HEK293 (cell line): Measurements from ENCODE around the gene DBF4.
A peak's percentile ranks its signal among the peaks of the same experiment; 100 is the strongest.

Experiments
- CTCF ChIA-PET: fragments of 350-600 bp; formaldehyde crosslinking; extraction: SDS; loops from one replicate; lab custom pipeline; 2021; ENCODE audit warnings: antibody characterized with exemption; lab: Yijun Ruan, JAX
- POLR2A ChIA-PET: fragments of 300-600 bp; formaldehyde crosslinking; extraction: SDS; loops from one replicate; lab custom pipeline; 2020; ENCODE audit warnings: antibody characterized with exemption, inconsistent platforms; lab: Yijun Ruan, JAX
- H3K27ac ChIP-seq: fragments of 200-500 bp; sonication (Bioruptor generic); 2 replicates; pipeline ENCODE4 v1.5.1; 2014; ENCODE audit warnings: low read depth, low read length, control low read depth, inconsistent platforms; ENCODE audit errors: extremely low read depth
- H3K36me3 ChIP-seq, 2 experiments: fragments of 200-500 bp in 1 of 2; sonication (Bioruptor generic) in 1 of 2; 1 replicate in 1 of 2; 2 replicates in 1 of 2; pipeline ENCODE4 v1.5.1; 2014 to 2017; ENCODE audit warnings: inconsistent platforms in 2 of 2, low read length in 2 of 2; ENCODE audit not compliant: control insufficient read depth in 2 of 2, insufficient read depth in 1 of 2
- H3K4me1 ChIP-seq: fragments of 200-500 bp; sonication (Bioruptor generic); 2 replicates; pipeline ENCODE4 v1.5.1; 2014; ENCODE audit warnings: mild to moderate bottlenecking, low read length, inconsistent platforms; ENCODE audit not compliant: control insufficient read depth, insufficient read depth
- H3K4me3 ChIP-seq: 2 replicates; pipeline ENCODE4 v1.5.1; 2011; ENCODE audit warnings: low read depth, mild to moderate bottlenecking, control low read depth, low read length, moderate library complexity
- H3K9me3 ChIP-seq: fragments of 200-500 bp; sonication (Bioruptor generic); 2 replicates; pipeline ENCODE4 v1.5.1; 2014; ENCODE audit warnings: low read depth, low read length, inconsistent platforms; ENCODE audit not compliant: control insufficient read depth, insufficient read depth
- BCL11A ChIP-seq: fragments of 450-650 bp; formaldehyde crosslinking; IDR thresholded peaks from 2 replicates; pipeline ENCODE4 v1.5.1; 2016; ENCODE audit warnings: low read depth, missing biosample characterization, missing genetic modification characterization
- FEZF1 ChIP-seq: fragments of 450-650 bp; formaldehyde crosslinking; IDR thresholded peaks from 2 replicates; pipeline ENCODE4 v1.5.1; 2016; ENCODE audit warnings: missing biosample characterization, missing genetic modification characterization
- GLIS1 ChIP-seq: fragments of 450-650 bp; formaldehyde crosslinking; IDR thresholded peaks from 2 replicates; pipeline ENCODE4 v1.5.1; 2016; ENCODE audit warnings: missing biosample characterization, missing genetic modification characterization
- OSR2 ChIP-seq: fragments of 450-650 bp; formaldehyde crosslinking; IDR thresholded peaks from 2 replicates; pipeline ENCODE4 v1.5.1; 2016; ENCODE audit warnings: missing biosample characterization, missing genetic modification characterization
- SCRT2 ChIP-seq: fragments of 450-650 bp; formaldehyde crosslinking; IDR thresholded peaks from 2 replicates; pipeline ENCODE4 v1.5.1; 2016; ENCODE audit warnings: missing biosample characterization, missing genetic modification characterization
- TRIM28 ChIP-seq: IDR thresholded peaks from 2 replicates; pipeline ENCODE4 v1.6.1; 2011; ENCODE audit warnings: low read length, control low read depth, borderline replicate concordance
- YY1 ChIP-seq: fragments of 450-650 bp; formaldehyde crosslinking; IDR thresholded peaks from 2 replicates; pipeline ENCODE4 v1.5.1; 2018; ENCODE audit warnings: missing biosample characterization, missing genetic modification characterization
- ZBTB11 ChIP-seq: fragments of 450-650 bp; formaldehyde crosslinking; conservative IDR thresholded peaks from 2 replicates; pipeline ENCODE4 v1.5.1; 2016; ENCODE audit warnings: low read depth, missing biosample characterization, missing genetic modification characterization
- ZBTB20 ChIP-seq: fragments of 450-650 bp; formaldehyde crosslinking; IDR thresholded peaks from 2 replicates; pipeline ENCODE4 v1.5.1; 2016; ENCODE audit warnings: missing biosample characterization, missing genetic modification characterization
- ZBTB21 ChIP-seq: fragments of 450-650 bp; formaldehyde crosslinking; IDR thresholded peaks from 2 replicates; pipeline ENCODE4 v1.5.1; 2017; ENCODE audit warnings: missing biosample characterization, missing genetic modification characterization
- ZBTB48 ChIP-seq: fragments of 450-650 bp; formaldehyde crosslinking; IDR thresholded peaks from 2 replicates; pipeline ENCODE4 v1.5.1; 2016; ENCODE audit warnings: missing biosample characterization, missing genetic modification characterization
- ZFP37 ChIP-seq: fragments of 450-650 bp; formaldehyde crosslinking; IDR thresholded peaks from 2 replicates; pipeline ENCODE4 v1.5.1; 2016; ENCODE audit warnings: missing biosample characterization, missing genetic modification characterization
- ZFP41 ChIP-seq: fragments of 450-650 bp; formaldehyde crosslinking; IDR thresholded peaks from 2 replicates; pipeline ENCODE4 v1.5.1; 2016; ENCODE audit warnings: missing biosample characterization, missing genetic modification characterization, borderline replicate concordance
- ZNF157 ChIP-seq: fragments of 450-650 bp; formaldehyde crosslinking; IDR thresholded peaks from 2 replicates; pipeline ENCODE4 v1.5.1; 2016; ENCODE audit warnings: missing biosample characterization, missing genetic modification characterization
- ZNF214 ChIP-seq: fragments of 450-650 bp; formaldehyde crosslinking; IDR thresholded peaks from 2 replicates; pipeline ENCODE4 v1.5.1; 2017; ENCODE audit warnings: missing biosample characterization, mild to moderate bottlenecking, missing genetic modification characterization, borderline replicate concordance
- ZNF23 ChIP-seq: fragments of 450-650 bp; formaldehyde crosslinking; IDR thresholded peaks from 2 replicates; pipeline ENCODE4 v1.5.1; 2016; ENCODE audit warnings: missing biosample characterization, missing genetic modification characterization, borderline replicate concordance
- ZNF302 ChIP-seq: fragments of 450-650 bp; formaldehyde crosslinking; IDR thresholded peaks from 2 replicates; pipeline ENCODE4 v1.5.1; 2016; ENCODE audit warnings: missing biosample characterization, missing genetic modification characterization, low read depth
- ZNF335 ChIP-seq: fragments of 450-650 bp; formaldehyde crosslinking; conservative IDR thresholded peaks from 2 replicates; pipeline ENCODE4 v1.5.1; 2016; ENCODE audit warnings: missing biosample characterization, missing genetic modification characterization
- ZNF341 ChIP-seq: fragments of 450-650 bp; formaldehyde crosslinking; IDR thresholded peaks from 2 replicates; pipeline ENCODE4; 2016; ENCODE audit warnings: low read depth, missing biosample characterization, missing genetic modification characterization
- ZNF558 ChIP-seq: fragments of 450-650 bp; formaldehyde crosslinking; IDR thresholded peaks from 2 replicates; pipeline ENCODE4 v1.5.1; 2016; ENCODE audit warnings: missing biosample characterization, missing genetic modification characterization
- ZNF670 ChIP-seq: fragments of 450-650 bp; formaldehyde crosslinking; IDR thresholded peaks from 2 replicates; pipeline ENCODE4 v1.5.1; 2016; ENCODE audit warnings: missing biosample characterization, missing genetic modification characterization, low read depth
- ZNF677 ChIP-seq: fragments of 450-650 bp; IDR thresholded peaks from 2 replicates; pipeline ENCODE4 v1.5.0; 2018; ENCODE audit warnings: missing biosample characterization, mild to moderate bottlenecking, missing genetic modification characterization, moderate library complexity
- ZNF747 ChIP-seq: fragments of 450-650 bp; formaldehyde crosslinking; IDR thresholded peaks from 2 replicates; pipeline ENCODE4 v1.5.1; 2016; ENCODE audit warnings: missing biosample characterization, missing genetic modification characterization
- ZNF777 ChIP-seq: fragments of 450-650 bp; formaldehyde crosslinking; IDR thresholded peaks from 2 replicates; pipeline ENCODE4 v1.5.1; 2017; ENCODE audit warnings: missing biosample characterization, missing genetic modification characterization, borderline replicate concordance
- ZNF791 ChIP-seq: fragments of 450-650 bp; formaldehyde crosslinking; IDR thresholded peaks from 2 replicates; pipeline ENCODE4 v1.5.1; 2016; ENCODE audit warnings: missing biosample characterization, missing genetic modification characterization
- ZSCAN5A ChIP-seq: fragments of 450-650 bp; formaldehyde crosslinking; IDR thresholded peaks from 2 replicates; pipeline ENCODE4 v1.5.1; 2016; ENCODE audit warnings: missing biosample characterization, missing genetic modification characterization
- TF ChIP-seq, protein P1 (sequence below): fragments of 450-650 bp; formaldehyde crosslinking; IDR thresholded peaks from 2 replicates; pipeline ENCODE4 v1.5.1; 2016; ENCODE audit warnings: missing biosample characterization, missing genetic modification characterization

The DBF4 gene

DNA sequence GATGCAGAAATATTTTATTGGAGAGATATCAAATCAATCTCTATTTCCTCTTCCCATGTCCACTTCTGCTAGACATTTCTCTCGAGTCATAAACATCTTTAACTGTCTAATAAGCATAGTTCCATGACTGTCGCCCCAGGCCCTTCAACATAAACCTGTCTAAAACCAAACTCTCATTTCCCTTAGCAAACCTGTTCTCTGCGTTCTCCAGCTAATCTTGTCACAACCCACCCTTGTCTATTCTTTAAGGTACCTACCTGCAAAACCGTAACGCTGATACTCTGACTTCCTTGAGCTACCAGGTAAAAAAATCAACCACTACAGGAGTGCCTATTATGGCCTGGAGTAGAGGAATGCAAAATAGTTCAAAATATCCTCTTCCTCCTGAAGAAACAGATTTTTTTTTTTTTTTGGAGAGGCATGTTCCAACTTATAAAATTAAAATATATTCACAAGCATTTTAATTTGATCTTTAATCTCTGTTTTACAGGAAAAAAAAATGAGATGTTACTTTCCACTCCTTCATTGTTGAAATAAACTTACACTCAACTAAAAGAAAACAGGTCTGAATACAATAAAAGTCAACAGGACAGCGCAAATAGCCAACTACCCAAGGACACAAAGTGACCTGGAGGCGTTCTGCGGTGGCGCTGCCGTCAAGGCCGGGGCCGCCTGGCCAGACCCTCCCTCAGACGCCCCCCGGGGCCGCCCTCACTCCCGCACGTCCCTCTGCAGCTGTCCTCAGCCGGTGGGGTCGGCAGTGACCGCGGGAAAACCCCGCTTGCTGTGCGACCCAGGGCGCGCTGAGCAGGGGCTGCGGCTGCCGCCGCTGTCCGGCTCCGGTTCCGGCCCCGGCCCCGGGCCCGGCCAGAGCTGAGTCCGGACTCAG is 898 bp upstream of the DBF4 start (continued):
- no peak for TF ChIP-seq ZNF677
- TF ChIP-seq OSR2, result no peak
- no peak for TF ChIP-seq ZNF341 (tag by site-specific recombination)
- peak; percentile 32; the same call in 1 of the 2 replicates for TF ChIP-seq GLIS1 (tag by site-specific recombination)

DNA sequence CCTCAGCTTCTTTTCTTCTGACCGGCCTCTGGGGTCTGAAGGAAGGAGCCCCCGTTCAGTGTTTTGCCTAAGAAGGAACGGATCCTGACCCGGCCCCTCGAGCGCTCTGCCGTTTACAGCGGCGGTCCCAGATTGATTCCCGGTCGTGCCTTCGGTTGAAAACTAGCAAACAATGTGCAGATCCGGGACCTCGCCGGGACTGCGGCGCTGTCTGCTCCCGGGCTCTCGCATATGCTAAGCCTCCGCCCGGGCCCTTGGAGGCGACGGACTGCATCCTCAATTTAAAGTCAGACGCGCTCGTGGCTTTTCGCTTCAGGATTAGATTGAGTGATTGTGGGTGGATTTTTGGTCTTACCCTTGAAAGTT is 559 bp downstream of the DBF4 start:
- H3K9me3 ChIP-seq, result no peaks in the 10 kb centered on the region
- peak overlapping the region; percentile 94 for H3K27ac ChIP-seq
- ChIA-PET POLR2A (interaction anchor here (1.2 to 1.3 kb wide), 2 partner anchors 57 to 532 kb away, joined by 7 to 8 read pairs; partner anchors contain the start of genes ADAM22 and CROT), CTCF (no interaction called here)
- TF ChIP-seq ZFP37 (tag by site-specific recombination) (0 out of 2 replicates have a peak, but pooled peaks have one; percentile 25), SCRT2 (tag by site-specific recombination) (no peak), ZBTB48 (tag by site-specific recombination) (no peak), ZBTB11 (tag by site-specific recombination) (peak; percentile 84), ZNF157 (tag by site-specific recombination) (no peak), ZNF777 (tag by site-specific recombination) (no peak), ZNF747 (tag by site-specific recombination) (no peak), FEZF1 (tag by site-specific recombination) (no peak), ZNF791 (tag by site-specific recombination) (no peak), ZBTB20 (peak; percentile 98), ZNF214 (tag by site-specific recombination) (no peak), ZNF558 (tag by site-specific recombination) (no peak), ZNF670 (no peak), ZNF23 (tag by site-specific recombination) (no peak), YY1 (tag by site-specific recombination) (no peak), ZFP41 (tag by site-specific recombination) (no peak), BCL11A (tag by site-specific recombination) (no peak), ZNF302 (tag by site-specific recombination) (no peak), ZBTB21 (tag by site-specific recombination) (no peak), ZNF335 (peak; percentile 64), TRIM28 (no peak), ZSCAN5A (no peak)
- TF ChIP-seq, protein P1, sequence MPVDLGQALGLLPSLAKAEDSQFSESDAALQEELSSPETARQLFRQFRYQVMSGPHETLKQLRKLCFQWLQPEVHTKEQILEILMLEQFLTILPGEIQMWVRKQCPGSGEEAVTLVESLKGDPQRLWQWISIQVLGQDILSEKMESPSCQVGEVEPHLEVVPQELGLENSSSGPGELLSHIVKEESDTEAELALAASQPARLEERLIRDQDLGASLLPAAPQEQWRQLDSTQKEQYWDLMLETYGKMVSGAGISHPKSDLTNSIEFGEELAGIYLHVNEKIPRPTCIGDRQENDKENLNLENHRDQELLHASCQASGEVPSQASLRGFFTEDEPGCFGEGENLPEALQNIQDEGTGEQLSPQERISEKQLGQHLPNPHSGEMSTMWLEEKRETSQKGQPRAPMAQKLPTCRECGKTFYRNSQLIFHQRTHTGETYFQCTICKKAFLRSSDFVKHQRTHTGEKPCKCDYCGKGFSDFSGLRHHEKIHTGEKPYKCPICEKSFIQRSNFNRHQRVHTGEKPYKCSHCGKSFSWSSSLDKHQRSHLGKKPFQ, result no peak
- peaks cover 26 to 33% of the 10 kb centered on the region in 2 experiments for H3K36me3 ChIP-seq
- H3K4me3 ChIP-seq, result peak overlapping the region; percentile 56
- H3K4me1 ChIP-seq, result peaks cover 5% of the 10 kb centered on the region; the same call in 1 of the 2 replicates
